K562 (cell line): Measurements from ENCODE around the gene ARPC1A. TPM values are rescaled to one million over a fixed set of nuclear protein-coding genes. Genes with fewer than 3 reads are reported as not detected.

ENCODE experiments used
- ESRRB ChIP-seq: fragments of 250-450 bp; sonication (Bioruptor Pico); IDR thresholded peaks from 2 replicates; pipeline ENCODE4 v1.5.0; 2020; ENCODE audit warnings: mild to moderate bottlenecking, moderate library complexity, borderline replicate concordance
- ETV5 ChIP-seq: sonication (generic); formaldehyde crosslinking; IDR thresholded peaks from 2 replicates; pipeline ENCODE4 v1.4.0; 2020; ENCODE audit warnings: low read depth, mild to moderate bottlenecking, missing genetic modification reagents
- KLF16 ChIP-seq: IDR thresholded peaks from 2 replicates; pipeline ENCODE4 v1.6.1; 2016; ENCODE audit warnings: antibody characterized with exemption
- MIER1 ChIP-seq: fragments of 450-650 bp; IDR thresholded peaks from 2 replicates; pipeline ENCODE4 v1.6.1; 2016; ENCODE audit warnings: antibody characterized with exemption, mild to moderate bottlenecking, low read depth
- PYGO2 ChIP-seq: fragments of 450-650 bp; IDR thresholded peaks from 2 replicates; pipeline ENCODE4 v1.6.1; 2016; ENCODE audit warnings: mild to moderate bottlenecking, missing genetic modification characterization, moderate library complexity, missing compliant biosample characterization
- SMARCC2 ChIP-seq: fragments of 450-650 bp; IDR thresholded peaks from 2 replicates; pipeline ENCODE4 v1.6.1; 2017; ENCODE audit warnings: antibody characterized with exemption, moderate library complexity, mild to moderate bottlenecking, low read depth
- SNIP1 ChIP-seq: fragments of 450-650 bp; IDR thresholded peaks from 2 replicates; pipeline ENCODE4 v1.7.1; 2017; ENCODE audit warnings: low read depth, mild to moderate bottlenecking
- polyA plus RNA-seq, 8 experiments: library from polyadenylated mRNA; depleted of rRNA in 4 of 8; stranded (reverse) in 5 of 8; unstranded in 3 of 8; fragments of >200 nt; fragmentation: Nextera tagmentation in 2 of 8; fragmentation: Illumina TruSeq in 1 of 8; extraction: Ambion mirVana in 2 of 8; extraction: Trizol in 1 of 8; gene quantifications; 2 replicates each; pipeline versions ENCODE4 v1.2.1 to v1.2.3, GENCODE V29; 2011 to 2014; ENCODE audit warnings: inconsistent platforms in 1 of 8, missing spikeins in 1 of 8
- total RNA-seq, 7 experiments: library from RNA; depleted of rRNA in 6 of 7; stranded (reverse); fragments of >200 nt in 6 of 7; fragmentation: Illumina TruSeq in 2 of 7; extraction: Trizol in 2 of 7; gene quantifications; 2 replicates each; pipeline versions ENCODE4 v1.2.1 to v1.2.3, GENCODE V29; 2011 to 2021; ENCODE audit warnings: low replicate concordance in 1 of 7
- TF ChIP-seq, protein P1 (sequence below): fragments of 250-450 bp; sonication (Bioruptor Pico); IDR thresholded peaks from 2 replicates; pipeline ENCODE4 v1.4.0; 2020
- TF ChIP-seq, protein P2 (sequence below): fragments of 250-450 bp; sonication (Bioruptor Pico); IDR thresholded peaks from 2 replicates; pipeline ENCODE4 v1.5.0; 2020; ENCODE audit warnings: mild to moderate bottlenecking, borderline replicate concordance
- TF ChIP-seq, protein P3 (sequence below), 2 experiments: fragments of 150-350 bp in 1 of 2; IDR thresholded peaks; 2 replicates each; pipeline ENCODE4 v1.6.1; 2012 to 2016; ENCODE audit warnings: low read depth in 2 of 2, low read length in 2 of 2, mild to moderate bottlenecking in 1 of 2, moderate library complexity in 1 of 2
- TF ChIP-seq, protein P4 (sequence below): fragments of 450-650 bp; IDR thresholded peaks from 2 replicates; pipeline ENCODE4 v1.7.1; 2018; ENCODE audit warnings: mild to moderate bottlenecking, low read depth; ENCODE audit not compliant: partially characterized antibody
- TF ChIP-seq, protein P5 (sequence below): sonication (generic); formaldehyde crosslinking; IDR thresholded peaks from 2 replicates; pipeline ENCODE4 v1.9.0; 2022; ENCODE audit warnings: mild to moderate bottlenecking, missing genetic modification reagents

The ARPC1A gene
- total and polyA plus RNA-seq, 9 of the 15 experiments (the other 6 are each of a cell fraction or from before 2014, with no cell fraction given), result 39.5 to 151 (median 86.1) TPM

DNA sequence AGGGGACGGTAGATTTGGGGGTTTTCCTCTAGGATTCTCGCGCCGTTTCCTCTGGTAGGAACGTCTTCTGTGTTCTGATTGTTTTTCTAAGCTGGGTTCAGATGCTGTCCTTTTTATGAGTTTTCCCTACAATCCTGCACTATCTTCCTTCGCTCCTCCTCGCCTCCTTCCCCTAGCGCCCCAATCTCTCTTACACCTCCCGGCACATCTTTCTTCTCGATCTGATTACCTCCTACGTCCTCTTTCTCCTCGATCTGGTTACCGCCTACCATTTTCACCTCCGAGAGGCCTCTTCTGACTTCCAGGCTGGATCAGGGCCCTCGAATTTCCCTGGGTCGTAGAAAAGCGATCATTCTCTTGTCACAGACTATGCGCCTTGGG, 83.5 kb downstream of the ARPC1A start (continued):
- TF ChIP-seq, protein P1, sequence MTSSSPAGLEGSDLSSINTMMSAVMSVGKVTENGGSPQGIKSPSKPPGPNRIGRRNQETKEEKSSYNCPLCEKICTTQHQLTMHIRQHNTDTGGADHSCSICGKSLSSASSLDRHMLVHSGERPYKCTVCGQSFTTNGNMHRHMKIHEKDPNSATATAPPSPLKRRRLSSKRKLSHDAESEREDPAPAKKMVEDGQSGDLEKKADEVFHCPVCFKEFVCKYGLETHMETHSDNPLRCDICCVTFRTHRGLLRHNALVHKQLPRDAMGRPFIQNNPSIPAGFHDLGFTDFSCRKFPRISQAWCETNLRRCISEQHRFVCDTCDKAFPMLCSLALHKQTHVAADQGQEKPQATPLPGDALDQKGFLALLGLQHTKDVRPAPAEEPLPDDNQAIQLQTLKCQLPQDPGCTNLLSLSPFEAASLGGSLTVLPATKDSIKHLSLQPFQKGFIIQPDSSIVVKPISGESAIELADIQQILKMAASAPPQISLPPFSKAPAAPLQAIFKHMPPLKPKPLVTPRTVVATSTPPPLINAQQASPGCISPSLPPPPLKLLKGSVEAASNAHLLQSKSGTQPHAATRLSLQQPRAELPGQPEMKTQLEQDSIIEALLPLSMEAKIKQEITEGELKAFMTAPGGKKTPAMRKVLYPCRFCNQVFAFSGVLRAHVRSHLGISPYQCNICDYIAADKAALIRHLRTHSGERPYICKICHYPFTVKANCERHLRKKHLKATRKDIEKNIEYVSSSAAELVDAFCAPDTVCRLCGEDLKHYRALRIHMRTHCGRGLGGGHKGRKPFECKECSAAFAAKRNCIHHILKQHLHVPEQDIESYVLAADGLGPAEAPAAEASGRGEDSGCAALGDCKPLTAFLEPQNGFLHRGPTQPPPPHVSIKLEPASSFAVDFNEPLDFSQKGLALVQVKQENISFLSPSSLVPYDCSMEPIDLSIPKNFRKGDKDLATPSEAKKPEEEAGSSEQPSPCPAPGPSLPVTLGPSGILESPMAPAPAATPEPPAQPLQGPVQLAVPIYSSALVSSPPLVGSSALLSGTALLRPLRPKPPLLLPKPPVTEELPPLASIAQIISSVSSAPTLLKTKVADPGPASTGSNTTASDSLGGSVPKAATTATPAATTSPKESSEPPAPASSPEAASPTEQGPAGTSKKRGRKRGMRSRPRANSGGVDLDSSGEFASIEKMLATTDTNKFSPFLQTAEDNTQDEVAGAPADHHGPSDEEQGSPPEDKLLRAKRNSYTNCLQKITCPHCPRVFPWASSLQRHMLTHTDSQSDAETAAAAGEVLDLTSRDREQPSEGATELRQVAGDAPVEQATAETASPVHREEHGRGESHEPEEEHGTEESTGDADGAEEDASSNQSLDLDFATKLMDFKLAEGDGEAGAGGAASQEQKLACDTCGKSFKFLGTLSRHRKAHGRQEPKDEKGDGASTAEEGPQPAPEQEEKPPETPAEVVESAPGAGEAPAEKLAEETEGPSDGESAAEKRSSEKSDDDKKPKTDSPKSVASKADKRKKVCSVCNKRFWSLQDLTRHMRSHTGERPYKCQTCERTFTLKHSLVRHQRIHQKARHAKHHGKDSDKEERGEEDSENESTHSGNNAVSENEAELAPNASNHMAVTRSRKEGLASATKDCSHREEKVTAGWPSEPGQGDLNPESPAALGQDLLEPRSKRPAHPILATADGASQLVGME (CRISPR knock-in tag), result no peak
- TF ChIP-seq, protein P2, sequence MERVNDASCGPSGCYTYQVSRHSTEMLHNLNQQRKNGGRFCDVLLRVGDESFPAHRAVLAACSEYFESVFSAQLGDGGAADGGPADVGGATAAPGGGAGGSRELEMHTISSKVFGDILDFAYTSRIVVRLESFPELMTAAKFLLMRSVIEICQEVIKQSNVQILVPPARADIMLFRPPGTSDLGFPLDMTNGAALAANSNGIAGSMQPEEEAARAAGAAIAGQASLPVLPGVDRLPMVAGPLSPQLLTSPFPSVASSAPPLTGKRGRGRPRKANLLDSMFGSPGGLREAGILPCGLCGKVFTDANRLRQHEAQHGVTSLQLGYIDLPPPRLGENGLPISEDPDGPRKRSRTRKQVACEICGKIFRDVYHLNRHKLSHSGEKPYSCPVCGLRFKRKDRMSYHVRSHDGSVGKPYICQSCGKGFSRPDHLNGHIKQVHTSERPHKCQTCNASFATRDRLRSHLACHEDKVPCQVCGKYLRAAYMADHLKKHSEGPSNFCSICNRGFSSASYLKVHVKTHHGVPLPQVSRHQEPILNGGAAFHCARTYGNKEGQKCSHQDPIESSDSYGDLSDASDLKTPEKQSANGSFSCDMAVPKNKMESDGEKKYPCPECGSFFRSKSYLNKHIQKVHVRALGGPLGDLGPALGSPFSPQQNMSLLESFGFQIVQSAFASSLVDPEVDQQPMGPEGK (CRISPR knock-in tag), result no peak
- TF ChIP-seq, protein P3, sequence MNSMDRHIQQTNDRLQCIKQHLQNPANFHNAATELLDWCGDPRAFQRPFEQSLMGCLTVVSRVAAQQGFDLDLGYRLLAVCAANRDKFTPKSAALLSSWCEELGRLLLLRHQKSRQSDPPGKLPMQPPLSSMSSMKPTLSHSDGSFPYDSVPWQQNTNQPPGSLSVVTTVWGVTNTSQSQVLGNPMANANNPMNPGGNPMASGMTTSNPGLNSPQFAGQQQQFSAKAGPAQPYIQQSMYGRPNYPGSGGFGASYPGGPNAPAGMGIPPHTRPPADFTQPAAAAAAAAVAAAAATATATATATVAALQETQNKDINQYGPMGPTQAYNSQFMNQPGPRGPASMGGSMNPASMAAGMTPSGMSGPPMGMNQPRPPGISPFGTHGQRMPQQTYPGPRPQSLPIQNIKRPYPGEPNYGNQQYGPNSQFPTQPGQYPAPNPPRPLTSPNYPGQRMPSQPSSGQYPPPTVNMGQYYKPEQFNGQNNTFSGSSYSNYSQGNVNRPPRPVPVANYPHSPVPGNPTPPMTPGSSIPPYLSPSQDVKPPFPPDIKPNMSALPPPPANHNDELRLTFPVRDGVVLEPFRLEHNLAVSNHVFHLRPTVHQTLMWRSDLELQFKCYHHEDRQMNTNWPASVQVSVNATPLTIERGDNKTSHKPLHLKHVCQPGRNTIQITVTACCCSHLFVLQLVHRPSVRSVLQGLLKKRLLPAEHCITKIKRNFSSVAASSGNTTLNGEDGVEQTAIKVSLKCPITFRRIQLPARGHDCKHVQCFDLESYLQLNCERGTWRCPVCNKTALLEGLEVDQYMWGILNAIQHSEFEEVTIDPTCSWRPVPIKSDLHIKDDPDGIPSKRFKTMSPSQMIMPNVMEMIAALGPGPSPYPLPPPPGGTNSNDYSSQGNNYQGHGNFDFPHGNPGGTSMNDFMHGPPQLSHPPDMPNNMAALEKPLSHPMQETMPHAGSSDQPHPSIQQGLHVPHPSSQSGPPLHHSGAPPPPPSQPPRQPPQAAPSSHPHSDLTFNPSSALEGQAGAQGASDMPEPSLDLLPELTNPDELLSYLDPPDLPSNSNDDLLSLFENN (IDR thresholded peaks at IDR 0.05; ENCODE audit: low read depth in 2 of 2, low read length in 2 of 2), result no peak
- TF ChIP-seq MIER1 (no peak), SNIP1 (0 out of 2 replicates have a peak, but pooled peaks have one; percentile 14), SMARCC2 (no peak), ESRRB (CRISPR knock-in tag) (no peak), PYGO2 (tag) (no peak), KLF16 (no peak), ETV5 (CRISPR knock-in tag) (no peak)
- TF ChIP-seq, protein P4, sequence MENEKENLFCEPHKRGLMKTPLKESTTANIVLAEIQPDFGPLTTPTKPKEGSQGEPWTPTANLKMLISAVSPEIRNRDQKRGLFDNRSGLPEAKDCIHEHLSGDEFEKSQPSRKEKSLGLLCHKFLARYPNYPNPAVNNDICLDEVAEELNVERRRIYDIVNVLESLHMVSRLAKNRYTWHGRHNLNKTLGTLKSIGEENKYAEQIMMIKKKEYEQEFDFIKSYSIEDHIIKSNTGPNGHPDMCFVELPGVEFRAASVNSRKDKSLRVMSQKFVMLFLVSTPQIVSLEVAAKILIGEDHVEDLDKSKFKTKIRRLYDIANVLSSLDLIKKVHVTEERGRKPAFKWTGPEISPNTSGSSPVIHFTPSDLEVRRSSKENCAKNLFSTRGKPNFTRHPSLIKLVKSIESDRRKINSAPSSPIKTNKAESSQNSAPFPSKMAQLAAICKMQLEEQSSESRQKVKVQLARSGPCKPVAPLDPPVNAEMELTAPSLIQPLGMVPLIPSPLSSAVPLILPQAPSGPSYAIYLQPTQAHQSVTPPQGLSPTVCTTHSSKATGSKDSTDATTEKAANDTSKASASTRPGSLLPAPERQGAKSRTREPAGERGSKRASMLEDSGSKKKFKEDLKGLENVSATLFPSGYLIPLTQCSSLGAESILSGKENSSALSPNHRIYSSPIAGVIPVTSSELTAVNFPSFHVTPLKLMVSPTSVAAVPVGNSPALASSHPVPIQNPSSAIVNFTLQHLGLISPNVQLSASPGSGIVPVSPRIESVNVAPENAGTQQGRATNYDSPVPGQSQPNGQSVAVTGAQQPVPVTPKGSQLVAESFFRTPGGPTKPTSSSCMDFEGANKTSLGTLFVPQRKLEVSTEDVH, result no peak
- TF ChIP-seq, protein P5, sequence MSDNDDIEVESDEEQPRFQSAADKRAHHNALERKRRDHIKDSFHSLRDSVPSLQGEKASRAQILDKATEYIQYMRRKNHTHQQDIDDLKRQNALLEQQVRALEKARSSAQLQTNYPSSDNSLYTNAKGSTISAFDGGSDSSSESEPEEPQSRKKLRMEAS (CRISPR knock-in tag), result no peak
